SU-DHL-6 (cell line): ENCODE measurements around the gene ACTMAP.

ENCODE experiments used
- EZH2phosphoT487 ChIP-seq: fragments of 200-600 bp; sonication (generic), shearing (Covaris generic); conservative IDR thresholded peaks from 2 replicates; pipeline ENCODE4 v1.6.1; 2018; ENCODE audit warnings: mild to moderate bottlenecking, antibody characterized with exemption, low read length, moderate library complexity, mixed read lengths
- TF ChIP-seq, protein P1 (sequence below): fragments of 200-600 bp; sonication (generic); IDR thresholded peaks from one replicate; pipeline ENCODE4 v1.5.1; 2017; ENCODE audit warnings: antibody characterized with exemption, mild to moderate bottlenecking, low read length, moderate library complexity; ENCODE audit not compliant: insufficient read depth, poor library complexity, severe bottlenecking

DNA sequence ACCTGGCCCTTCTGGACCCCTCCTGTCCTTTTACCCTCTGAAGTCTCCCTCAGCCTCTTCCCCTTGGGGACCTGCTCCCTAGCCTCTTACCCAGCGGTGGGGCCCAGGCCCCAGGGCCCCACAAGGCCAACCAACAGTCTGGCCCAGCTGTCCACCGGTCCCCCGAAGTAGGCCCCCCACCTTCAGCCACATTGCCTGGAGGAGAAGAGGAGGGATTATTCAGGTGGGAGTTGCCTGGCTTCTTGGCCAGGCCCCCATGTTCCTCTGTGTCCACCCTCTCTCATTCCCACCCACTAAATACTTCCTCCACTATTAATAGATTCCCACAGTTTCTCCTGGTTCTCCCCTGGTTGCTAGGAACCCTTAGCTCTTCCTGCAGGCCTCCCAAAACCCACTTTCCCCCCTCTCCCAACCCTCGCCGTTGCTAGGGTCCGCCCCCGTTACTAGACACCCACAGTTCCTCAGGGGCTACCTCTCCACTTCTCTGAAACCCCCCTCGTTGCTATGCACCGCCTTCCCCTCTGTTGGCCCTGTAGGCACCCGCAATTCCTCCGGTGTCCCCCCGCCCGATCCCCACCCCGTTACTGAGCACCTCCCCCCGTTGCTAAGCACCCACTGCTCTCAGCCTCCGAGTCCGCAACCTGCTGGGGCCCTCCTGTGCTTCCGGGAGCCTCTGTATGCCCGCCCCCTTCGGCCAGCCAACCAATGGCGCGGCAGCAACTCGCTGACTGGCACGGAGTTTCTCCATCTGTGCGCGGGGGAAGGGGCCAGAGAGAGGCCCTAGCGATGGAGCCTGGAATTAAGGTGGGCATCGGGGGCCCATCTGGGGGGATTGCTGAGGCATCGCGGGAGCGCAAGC is 35.6 kb downstream of the ACTMAP start:
- TF ChIP-seq, protein P1, sequence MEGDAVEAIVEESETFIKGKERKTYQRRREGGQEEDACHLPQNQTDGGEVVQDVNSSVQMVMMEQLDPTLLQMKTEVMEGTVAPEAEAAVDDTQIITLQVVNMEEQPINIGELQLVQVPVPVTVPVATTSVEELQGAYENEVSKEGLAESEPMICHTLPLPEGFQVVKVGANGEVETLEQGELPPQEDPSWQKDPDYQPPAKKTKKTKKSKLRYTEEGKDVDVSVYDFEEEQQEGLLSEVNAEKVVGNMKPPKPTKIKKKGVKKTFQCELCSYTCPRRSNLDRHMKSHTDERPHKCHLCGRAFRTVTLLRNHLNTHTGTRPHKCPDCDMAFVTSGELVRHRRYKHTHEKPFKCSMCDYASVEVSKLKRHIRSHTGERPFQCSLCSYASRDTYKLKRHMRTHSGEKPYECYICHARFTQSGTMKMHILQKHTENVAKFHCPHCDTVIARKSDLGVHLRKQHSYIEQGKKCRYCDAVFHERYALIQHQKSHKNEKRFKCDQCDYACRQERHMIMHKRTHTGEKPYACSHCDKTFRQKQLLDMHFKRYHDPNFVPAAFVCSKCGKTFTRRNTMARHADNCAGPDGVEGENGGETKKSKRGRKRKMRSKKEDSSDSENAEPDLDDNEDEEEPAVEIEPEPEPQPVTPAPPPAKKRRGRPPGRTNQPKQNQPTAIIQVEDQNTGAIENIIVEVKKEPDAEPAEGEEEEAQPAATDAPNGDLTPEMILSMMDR, result no peak
- TF ChIP-seq EZH2phosphoT487, result no peak
